Body of pancreas (tissue), 4 donors: Measurements from ENCODE around the gene SORCS2.

Experiments
- POLR2A ChIP-seq, 3 donors: fragments of 450-650 bp; IDR thresholded peaks; one replicate each; pipeline ENCODE4 v1.6.1; 2016; ENCODE audit warnings: antibody characterized with exemption in 3 of 3, mild to moderate bottlenecking in 2 of 3
- TF ChIP-seq, protein P1 (sequence below), 7 experiments: fragments of 450-650 bp in 4 of 7; fragments of 200-600 bp in 3 of 7; sonication (generic) in 3 of 7; IDR thresholded peaks; one replicate each; pipeline ENCODE4 v1.5.1; 2016 to 2019; ENCODE audit warnings: antibody characterized with exemption in 7 of 7

DNA sequence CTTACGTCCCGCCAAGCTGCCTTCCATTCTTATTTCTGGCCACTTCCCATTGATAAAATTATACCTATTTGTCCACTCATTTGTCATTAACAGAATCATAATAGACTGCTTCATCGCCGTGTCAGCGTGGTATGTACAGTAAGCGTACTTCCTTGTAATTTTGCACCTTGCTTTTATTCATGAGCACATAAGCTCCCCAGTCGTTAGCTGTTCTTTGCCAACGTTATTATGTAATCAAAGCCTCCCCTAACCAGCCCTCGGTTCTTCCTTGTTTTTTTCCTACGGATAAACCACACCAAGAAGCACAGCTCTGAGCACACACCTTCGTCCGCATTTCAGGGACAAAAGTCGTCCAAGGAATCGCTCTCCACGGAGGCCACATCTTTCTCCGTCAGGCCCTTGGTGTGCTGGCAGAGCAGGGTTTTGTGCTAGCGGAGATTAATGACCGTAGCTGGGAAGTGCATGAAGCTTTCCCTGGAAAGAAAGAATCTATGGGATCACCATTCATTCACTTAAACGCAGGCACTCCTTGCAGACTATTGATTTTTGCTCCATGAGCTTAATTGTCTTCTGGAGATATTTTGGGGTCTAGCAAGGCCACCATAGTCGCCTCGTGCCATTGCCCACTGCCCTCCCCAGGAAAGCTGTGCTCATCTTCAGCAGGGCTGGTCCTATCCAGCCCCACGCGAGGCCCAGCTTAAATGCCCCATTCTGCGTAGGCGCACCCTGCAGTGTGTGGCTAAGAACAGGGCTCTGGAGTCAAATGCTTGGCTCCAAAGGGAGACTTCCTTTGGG, 443.3 kb downstream of the SORCS2 start:
- TF ChIP-seq, protein P1, sequence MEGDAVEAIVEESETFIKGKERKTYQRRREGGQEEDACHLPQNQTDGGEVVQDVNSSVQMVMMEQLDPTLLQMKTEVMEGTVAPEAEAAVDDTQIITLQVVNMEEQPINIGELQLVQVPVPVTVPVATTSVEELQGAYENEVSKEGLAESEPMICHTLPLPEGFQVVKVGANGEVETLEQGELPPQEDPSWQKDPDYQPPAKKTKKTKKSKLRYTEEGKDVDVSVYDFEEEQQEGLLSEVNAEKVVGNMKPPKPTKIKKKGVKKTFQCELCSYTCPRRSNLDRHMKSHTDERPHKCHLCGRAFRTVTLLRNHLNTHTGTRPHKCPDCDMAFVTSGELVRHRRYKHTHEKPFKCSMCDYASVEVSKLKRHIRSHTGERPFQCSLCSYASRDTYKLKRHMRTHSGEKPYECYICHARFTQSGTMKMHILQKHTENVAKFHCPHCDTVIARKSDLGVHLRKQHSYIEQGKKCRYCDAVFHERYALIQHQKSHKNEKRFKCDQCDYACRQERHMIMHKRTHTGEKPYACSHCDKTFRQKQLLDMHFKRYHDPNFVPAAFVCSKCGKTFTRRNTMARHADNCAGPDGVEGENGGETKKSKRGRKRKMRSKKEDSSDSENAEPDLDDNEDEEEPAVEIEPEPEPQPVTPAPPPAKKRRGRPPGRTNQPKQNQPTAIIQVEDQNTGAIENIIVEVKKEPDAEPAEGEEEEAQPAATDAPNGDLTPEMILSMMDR (IDR thresholded peaks at IDR 0.05), result no peak
- TF ChIP-seq POLR2A (IDR thresholded peaks at IDR 0.05), result no peak
